Measurements from ENCODE around the gene CIPC.

CIPC gene

DNA sequence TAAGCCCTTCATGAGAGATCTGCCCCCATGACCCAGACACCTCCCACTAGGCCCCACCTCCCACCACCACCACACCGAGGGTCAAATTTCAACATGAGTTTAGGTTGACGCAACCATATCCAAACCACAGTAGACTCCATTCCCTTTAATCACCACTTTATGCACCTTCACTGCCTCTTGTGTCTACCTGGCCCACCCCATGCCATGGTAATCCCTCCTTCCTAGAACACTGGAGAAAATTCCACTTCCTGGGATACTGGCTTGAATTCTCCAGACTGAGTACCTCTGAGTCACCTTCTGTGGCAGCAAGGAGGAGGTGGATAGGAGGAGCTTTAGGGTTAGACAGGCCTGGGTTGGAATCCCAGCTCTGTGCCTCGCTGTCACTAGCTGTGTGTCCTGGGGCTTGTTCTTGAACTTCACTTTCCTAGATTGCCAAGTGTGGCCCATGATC is 26.1 kb upstream of the CIPC start:
- DNase-seq, result no peak

DNA sequence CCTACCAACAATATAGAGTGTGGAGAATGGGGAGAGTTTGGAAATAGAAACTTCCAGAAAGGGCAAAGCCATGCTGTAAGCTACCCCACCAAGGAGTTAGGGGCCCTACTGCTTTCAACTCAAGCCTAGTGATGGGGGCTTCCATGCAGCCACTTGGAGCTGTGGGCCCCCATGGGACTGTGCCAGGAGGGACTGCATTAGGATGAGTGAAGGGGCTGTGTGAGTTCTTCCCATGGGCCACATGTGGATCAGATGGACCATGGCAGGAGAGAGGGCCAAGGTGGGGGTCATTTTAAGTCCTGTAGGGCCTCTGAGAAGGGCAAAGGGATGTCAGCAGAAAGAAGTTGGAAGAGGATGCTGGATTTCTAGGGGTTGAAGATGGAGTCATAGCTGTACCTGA is 23.1 kb upstream of the CIPC start:
- no peak for DNase-seq

DNA sequence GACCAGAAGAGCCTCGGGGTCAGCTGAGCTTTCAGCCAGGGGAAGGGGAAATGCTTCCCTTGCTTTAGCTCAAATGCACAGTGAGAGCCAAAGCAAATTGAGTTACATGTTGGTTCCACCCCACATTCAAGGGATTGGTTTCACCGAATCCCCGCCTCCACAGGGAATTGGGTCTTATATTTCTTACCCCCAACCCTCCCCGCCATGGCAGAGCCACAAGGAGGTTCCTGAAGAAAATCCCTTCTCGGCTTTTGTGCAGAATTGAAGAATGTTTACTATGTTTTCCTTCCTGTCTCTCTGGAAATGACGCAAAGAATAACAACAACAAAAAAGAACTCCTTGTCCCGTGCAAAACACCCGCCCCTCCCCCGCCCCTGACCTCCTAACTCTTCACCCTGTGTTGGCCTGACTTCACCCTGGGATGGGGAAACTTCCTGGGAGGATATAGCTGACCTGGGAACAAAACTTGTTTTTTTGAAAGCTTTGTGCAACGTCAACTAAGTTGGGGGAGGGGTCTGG is 21.9 kb upstream of the CIPC start:
- no peak for DNase-seq

DNA sequence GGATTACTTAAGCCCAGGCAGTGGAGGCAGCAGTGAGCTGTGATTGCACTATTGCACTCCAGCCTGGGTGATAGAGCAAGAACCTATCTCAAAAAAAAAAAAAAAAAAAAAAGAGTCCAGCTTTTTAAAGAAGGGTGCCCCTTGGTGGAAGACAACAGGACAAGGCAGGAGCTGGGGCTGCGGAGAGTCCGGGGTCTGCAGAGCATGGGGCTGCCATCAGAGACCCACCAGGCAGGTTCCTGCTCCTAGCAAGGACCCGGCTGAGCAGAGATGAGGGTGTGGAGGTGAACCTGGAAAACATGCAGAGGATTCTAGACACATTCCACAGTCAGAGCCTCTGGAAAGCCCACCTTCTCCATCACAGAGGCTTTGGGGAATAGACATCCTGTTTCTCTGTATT is 21.0 kb upstream of the CIPC start:
- DNase-seq, result no peak

DNA sequence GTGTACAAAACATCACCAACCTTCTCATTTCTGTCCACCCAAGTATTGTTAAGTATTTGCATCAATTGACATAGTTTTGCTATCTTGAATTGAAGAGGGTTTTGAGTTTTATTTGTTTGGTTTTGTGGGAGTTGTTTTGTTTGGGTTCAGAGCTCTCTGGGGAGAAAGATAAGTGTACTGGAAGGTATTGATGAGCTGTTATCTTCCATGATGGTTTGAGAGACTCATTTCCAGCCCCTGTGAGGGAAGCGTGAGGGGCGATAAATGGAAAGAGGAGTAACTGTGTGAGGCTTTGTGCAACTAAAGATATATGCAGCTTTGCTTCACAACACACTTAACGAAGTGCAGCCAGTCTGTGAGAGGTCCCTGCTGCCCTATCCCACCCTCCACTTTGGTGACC is 15.7 kb upstream of the CIPC start:
- no peak for DNase-seq

DNA sequence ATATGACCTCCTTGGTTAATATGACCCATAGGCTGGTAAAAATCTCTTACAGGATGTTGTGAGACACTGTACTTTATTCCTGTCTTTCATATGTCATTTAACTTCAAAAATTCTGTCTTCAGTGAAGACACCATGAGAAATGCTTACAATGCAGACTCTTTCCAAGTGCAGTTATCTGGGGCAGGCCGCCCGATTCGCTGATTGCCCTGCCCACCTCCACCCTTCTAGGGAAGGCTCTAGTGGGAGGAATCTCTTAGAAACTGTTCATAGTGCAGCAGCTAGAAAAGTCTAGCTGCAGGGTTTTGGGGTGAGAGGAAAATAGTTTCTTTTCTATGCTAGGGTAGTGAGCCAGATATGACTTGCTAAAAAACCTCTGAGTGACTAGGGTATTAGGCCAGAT is 15.0 kb upstream of the CIPC start:
- no peak for DNase-seq

DNA sequence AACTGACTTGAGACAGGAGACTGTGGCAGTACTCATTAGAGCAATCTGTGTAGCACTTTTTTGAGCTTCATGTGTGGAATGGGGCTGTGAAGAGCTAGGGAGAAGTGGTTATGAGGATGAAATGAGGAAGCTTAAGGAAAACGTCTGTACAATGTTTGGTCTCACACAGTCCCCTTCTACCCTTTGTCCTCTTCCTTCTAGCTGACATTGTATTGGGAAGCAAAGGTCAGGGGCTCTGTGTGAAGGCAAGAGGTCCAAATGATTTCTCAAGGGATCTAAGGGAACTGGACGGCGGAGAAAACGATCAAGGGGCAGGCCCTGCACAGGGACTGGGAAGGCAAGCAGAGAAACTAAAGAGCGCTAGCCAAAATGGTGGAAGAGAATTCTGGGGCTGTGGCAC is 13.1 kb upstream of the CIPC start:
- no peak for DNase-seq

DNA sequence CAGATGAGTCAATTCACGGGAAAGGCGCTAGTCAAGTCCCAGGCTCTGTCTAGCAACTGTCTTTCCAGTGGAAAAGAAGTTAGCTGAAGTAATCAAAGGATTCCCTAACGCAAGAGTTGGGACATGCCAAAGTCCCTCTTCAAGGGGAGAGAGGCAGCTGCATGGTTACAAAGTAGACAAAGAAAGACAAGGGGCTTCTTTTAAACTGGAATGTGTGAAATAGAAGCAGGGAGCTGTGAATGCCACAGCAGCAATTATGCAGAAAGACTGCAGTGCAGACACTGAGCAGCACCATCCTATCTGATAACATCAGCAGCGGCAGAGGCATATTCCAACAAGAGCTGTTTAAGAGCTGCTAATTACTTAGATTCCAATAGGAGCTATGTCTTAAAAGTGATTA is 12.5 kb upstream of the CIPC start:
- no peak for DNase-seq

DNA sequence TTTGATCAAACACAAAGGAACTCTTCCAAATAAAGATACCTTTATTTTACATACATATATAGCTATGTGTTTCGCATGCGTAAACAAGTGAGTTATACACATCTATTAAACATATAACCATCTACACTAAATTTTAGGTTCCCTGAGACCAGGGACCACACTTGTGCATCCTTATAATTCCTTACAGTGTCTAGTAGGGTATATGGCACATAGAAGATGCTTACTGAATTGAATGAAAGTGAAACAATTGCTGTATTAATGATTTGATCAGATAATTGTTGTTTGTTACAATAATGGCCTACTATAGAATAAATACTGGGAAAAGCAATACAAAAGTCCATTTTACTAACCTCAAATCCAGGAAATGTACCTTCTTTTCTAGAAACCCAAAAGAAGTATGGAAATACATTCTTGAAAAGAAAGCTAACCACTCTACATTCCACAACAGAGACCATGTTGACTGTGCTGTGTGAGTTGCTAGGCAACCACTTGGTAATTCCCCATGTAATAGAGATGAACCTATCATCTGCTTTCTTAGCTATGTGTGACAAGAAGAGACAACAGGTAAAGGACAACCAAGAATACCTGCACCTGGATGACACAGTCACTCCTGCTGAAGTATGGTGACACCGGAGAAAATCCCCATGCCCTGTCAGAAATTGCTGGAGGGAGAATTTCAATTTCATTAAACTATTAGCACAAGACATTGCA is 11.9 kb upstream of the CIPC start:
- DNase-seq, result no peak

DNA sequence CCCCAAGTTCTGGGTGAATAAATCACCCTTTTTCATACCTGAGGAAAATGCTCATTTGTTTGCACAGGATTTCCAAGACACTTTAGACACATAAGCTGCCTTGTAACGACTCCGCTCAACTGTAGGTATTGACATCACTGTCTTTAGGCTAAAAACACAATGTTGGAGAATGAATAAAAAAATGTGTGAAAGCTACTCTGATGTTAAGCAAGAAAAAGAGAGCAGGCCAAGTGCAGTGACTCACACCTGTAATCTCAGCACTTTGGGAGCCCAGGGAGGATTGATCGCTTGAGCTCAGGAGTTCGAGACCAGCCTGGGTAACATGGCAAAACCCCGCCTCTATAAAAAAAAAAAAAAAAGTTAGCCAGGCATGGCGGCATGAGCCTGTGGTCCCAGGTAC is 11.1 kb upstream of the CIPC start:
- no peak for DNase-seq

DNA sequence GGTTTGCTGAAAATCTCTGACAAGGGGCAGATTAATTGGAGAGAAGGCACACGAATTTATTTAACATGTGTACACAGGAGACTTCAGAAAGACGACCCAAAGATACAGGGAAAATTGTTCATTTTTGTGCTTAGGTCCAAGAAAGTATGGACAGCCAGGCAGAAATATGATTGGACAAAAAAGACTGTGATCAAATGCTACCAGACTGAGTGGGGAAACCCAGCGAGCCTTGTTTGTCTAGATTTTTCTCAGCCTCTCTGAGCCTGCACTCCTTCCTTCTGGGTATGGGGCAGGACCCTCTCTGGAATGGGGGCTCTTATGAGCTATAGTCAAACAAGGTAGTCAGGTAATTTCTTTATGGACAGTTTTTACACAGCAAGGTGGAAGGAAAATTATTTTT is 10.4 kb upstream of the CIPC start:
- DNase-seq, result no peak

DNA sequence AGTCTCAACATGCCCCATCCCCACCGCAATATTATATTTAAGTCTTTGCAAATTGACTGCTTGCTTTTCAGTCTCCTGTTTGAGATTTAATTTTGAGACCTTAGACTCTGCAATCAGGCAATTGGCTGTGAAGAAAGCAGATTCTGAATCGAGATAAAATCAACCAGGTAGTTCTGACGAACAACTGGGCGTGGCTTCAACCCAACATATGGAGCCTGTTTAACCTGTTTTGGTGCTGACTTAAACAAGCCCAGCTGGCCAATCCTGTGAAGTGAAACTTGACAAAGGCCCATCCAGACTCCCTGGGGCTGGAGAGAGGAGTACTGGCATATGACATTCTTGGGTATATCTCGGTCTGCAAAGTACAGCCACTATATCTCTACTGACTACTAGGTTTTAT is 9.8 kb upstream of the CIPC start:
- DNase-seq, result no peak

DNA sequence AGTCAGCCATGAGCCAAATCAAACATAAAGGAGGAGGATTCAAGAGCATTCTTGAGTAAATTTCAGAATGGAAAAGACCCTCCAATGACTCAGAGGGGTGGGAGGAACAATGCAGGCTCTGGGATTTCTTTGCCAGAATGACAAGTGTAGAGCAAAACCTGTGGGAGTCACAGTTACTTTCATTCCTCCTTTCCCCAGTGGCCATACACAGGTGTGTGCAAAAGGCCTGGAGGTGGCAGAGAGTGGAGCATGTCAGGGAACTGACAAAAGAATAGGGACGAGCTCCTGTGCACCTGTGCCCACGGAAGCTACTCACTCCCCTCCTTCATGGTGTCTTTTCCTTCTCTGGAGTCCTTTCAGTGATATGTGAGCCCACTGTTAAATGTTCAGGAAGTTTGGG is 9.4 kb upstream of the CIPC start:
- DNase-seq, result no peak

DNA sequence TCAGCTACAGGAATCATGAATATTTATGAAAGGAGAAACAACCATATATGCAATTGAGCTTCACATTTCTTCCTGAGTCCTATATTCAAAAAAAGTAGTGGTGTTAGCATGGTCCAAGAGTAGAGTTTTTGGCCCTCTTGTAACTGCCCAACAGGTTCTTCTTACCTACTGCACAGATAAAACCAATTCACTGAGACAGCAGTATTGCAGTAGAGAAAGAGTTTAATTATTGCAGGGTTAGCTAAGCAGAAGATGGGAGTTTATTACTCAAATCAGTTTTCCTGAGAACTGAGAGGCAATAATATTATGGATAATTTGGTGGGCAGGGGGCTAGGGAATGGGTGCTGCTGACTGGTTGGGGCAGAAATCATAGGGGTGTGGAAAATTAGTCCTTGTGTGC is 6.5 kb upstream of the CIPC start:
- no peak for DNase-seq

DNA sequence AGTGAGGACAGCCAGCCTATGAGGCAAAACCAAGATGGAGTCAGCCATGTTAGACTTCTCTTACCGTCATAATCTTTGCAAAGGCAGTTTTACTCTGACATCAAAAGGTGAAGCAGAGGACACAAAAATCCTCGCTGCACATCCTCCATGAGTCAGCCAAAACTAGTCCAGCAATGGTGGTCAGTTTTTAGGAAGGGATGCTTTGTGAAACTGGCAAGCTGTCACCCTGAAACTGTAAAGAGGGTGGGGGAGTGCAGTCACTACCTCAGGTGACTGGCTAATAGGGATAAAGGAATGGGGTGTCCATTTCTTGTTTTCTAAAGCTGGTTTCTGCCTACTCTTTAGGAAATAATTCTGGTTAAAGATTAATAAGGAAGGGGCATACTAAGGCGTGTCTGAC is 5.4 kb upstream of the CIPC start:
- DNase-seq, result no peak

DNA sequence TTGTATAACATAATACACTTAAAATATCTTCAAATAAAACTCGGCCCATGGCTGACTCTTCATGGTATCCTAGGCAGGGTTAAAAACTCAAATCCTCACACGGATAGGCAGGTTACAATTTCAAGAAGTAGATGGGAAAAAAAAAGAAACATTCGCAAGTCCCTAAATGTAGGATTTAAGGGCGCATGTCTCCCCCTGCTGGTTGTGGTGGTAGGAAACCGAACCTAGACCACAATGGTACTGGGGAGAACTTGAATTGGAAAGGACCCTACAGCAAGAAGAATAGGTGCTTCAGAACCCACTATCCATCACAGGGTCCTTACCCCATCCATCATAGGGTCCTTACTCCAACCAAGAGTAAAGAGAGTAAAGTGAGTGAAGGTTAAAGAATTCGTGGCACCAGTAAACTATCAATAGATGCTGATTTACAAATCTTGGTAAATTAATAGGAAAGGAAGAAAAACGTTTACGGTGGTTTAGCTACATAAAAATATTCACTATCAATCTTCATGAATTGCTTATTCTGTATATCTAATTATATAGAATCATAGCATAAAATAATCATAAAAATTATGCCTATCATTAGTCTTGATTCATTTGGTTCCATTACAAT is 3.3 kb upstream of the CIPC start:
- DNase-seq, result peak; percentile 82 to 86

DNA sequence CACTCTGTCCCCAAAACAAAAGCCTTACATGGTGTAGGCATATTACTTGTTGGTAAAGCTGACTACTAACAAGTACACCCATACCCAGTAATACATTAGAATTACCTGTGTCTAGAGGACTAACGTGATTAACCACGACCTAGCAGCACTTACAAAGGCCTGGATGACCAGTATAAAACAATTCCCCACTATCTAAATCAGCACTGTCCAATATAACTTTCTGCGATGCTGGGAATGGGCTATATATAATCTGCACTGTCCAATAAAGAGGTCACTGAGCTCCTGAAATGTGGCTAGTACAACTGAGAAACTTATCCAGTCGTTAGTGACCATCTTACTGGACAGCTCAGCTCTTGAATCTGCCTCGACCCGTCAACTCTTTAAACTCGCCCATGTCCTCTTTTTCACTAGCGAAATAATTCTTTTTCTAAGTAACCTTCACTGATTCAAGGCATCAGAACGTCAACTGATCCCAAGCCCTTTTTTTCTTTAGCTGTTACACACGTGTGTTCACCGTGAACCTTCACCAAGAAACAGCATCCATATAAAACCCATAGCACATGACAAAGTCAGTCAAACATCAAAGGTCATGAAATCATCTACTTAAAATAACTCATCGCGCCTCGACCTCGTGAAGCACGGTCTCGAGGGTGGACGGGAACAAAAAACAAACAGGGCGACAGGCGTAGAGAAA is 905 bp upstream of the CIPC start:
- no peak for DNase-seq

DNA sequence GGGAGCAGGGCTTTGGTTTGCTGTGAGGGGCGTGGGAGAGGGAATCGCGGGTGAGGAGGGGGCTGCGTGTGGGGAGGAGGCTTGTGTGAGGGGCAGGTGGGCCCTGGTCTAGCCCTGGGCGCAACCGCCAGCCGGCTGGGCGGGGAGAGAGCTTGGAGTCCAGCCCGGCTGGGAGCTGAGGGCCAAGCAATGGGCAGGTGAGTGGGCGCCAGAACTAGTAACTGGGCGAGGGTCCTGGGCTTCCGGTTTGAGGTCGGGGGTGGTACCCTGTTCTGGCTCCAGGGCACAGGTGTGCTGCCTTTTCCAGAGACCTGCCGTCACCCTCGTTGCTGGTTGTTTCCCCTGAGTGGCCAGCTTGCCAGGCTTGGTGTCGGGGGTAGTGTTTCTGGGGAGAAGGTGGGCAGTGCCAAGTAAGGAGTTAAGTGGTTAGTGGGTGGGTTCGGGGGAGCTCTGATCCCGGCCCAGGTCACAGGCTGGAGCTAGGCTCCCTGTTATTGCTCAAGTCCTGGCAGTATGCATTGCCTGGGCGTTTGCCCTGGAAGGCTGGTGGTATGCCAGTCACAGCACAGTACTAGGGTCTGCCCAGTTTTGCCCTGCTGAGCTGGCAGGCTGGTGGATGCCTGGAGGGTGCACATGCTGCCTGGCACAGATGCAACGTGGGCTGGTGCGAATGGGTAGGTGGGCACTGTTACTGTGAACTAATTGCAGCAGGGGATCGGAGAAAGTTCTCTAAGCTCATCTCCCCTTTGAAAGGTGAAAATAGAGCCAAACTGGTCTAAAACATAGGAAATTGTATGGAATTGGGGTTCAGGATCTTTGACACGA is 683 bp downstream of the CIPC start:
- peak; percentile 27 to 29 for DNase-seq

DNA sequence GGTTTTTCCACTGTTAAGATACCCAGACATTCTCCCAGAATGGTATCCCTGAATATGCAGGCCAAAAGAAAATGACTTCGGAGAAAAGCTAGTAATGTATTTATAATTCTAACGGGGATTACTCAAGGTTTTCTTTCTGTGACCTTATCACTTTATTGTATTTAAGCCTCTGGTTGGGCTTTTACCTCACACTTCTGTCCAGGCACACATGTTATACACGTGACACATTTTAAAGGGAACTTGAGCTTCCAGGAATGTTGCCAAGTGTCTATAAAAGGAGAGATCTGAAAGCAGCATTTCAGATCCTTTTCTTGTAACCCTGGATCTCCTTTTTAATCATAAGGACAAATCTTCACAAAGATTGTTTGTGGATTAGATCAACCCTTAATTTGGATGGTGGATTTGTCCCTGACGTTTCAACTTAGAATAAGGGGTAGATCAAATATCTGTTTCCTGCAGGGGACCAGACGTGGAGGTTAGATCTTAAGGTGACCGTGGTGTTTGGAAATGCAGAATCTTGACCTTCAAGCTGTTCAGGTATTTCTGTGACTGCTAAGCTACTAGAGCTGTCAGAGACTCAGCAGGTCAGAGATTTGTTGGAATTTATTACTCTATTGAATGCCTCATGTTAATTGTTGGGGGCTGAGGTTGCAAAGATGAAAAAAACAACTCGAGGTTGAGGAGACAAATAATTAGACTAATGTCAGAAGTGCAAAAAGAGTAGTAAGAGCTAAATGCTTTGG is 1.5 kb downstream of the CIPC start:
- DNase-seq, result no peak

DNA sequence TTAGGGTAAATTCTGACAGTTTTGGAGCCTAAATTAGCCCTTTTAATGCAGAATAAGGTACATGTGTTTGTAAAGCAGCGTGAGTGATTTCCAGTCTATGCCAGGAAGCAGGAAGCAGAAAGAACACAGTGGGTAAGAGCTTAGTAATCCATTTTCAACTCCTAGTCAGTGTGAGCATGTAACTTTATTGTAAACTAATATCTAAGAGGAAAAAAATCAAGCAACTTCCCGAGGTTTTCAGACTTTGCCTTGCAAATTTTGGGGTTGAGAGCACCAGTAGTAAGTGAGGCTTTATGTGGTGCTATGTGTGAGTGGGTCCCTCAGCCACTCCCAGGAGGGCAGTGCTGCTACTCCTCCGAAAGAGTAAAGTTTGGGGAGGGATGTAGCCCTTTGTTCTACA is 2.9 kb downstream of the CIPC start:
- no peak for DNase-seq

DNA sequence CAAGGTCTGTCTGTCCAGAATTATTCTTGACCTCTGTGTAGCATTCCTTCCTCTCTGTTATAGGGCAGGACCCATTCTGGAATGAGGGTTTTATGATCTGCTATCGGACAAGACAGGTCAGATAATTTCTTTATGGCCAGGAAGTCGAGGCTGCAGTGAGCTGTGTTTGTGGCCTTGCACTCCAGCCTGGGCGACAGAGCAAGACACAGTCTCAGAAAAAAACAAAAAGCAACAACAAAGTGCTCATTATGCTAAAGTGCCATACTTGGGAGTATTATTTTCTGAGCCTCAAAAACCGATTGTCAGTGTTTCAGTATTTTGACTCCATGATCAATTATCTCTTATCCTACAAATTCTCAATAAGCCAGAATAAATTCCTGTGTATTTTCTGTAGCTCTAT is 4.1 kb downstream of the CIPC start:
- DNase-seq, result no peak

DNA sequence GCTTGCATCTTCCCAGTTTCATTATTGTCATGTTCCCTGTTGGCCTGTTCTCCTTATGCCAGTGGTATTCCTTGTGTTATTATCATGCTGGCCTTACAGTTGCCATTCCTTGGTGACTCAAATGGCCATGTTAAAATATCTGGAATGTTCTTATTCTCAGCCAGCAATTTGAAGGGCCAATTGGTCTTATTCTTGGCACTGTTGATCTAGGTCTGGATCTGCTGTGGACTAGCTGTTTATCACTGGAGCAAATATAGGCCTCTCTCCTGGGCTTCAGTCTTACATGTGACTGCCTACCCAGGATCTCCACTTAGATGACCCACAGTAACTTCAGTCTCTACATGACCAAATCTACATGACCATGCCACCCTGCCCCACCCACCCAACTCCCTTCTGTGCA is 5.4 kb downstream of the CIPC start:
- no peak for DNase-seq

DNA sequence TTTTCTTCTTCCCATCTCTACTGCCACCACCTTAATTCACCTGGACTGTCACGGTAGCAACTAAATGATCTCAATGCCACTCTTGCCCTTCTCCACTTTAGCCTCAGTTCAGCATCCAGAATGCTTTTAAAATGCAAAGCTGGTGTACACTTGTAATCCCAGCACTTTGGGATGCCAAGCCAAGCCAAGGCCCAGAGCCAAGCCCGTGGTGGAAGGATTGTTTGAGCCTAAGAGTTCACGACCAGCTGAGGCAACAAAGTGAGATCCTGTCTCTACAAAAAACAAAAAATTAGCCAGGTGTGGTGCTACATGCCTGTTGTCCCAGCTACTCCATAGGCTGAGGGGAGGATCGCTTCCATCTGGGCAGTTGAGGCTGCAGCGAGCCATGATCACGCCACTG is 5.9 kb downstream of the CIPC start:
- DNase-seq, result no peak
